Adrenal gland (tissue), 12 donors: ENCODE results near the gene DLL3. TPM values are rescaled to one million over a fixed set of nuclear protein-coding genes. Genes with fewer than 3 reads are reported as not detected.

Source experiments
- DNase-seq, 7 donors: peaks; one replicate each; pipeline ENCODE4 v3.0.0-alpha.2; 2019 to 2020
- H3K27ac ChIP-seq, 5 donors: fragments of 200-600 bp; sonication (generic) in 4 of 5; 1 replicate in 3 of 5; 2 replicates in 2 of 5; pipeline versions ENCODE4 v1.5.1 to v1.8.0; 2016 to 2020; ENCODE audit warnings: mild to moderate bottlenecking in 1 of 5
- H3K27me3 ChIP-seq: fragments of 200-600 bp; 2 replicates; pipeline ENCODE4 v1.8.0; 2021
- H3K36me3 ChIP-seq, 2 donors: fragments of 200-600 bp; replicated peaks in 1 of 2; 1 replicate in 1 of 2; 2 replicates in 1 of 2; pipeline versions ENCODE4 v1.5.1 to v1.8.0; 2018 to 2022
- H3K4me1 ChIP-seq, 2 donors: fragments of 200-600 bp; replicated peaks in 1 of 2; 1 replicate in 1 of 2; 2 replicates in 1 of 2; pipeline versions ENCODE4 v1.5.1 to v1.8.0; 2018 to 2021
- H3K4me3 ChIP-seq, 4 donors: fragments of 200-600 bp; sonication (generic) in 3 of 4; one replicate each; pipeline ENCODE4 v1.5.1; 2016 to 2018
- H3K9me3 ChIP-seq, 3 donors: fragments of 200-600 bp; sonication (generic) in 1 of 3; replicated peaks in 1 of 3; 1 replicate in 2 of 3; 2 replicates in 1 of 3; pipeline versions ENCODE4 v1.5.1 to v1.8.0; 2016 to 2021
- POLR2A ChIP-seq, 2 donors: fragments of 450-650 bp; IDR thresholded peaks; one replicate each; pipeline ENCODE4 v1.6.1; 2017; ENCODE audit warnings: antibody characterized with exemption in 2 of 2, mild to moderate bottlenecking in 2 of 2, moderate library complexity in 1 of 2
- WGBS, 4 donors: extraction: QIAGEN DNeasy Blood & Tissue Kit in 2 of 4; methylation state at CpG; one replicate each; pipeline versions ENCODE4 v1.1.5 to v1.1.7; 2013 to 2017; 5-methylcytosine and 5-hydroxymethylcytosine counted together
- intact Hi-C, 2 donors: fragments of 100-400 bp; cut with DNase I; formaldehyde crosslinking; loops; one replicate each; pipeline versions ENCODE4 v1.14.1 to v1.15.0; 2022 to 2023
- polyA plus RNA-seq, 3 donors: library from polyadenylated mRNA; stranded (reverse); fragments of 200-250 nt in 2 of 3; fragments of 350-450 nt in 1 of 3; fragmentation: Illumina TruSeq in 1 of 3; extraction: RNeasy Lipid Tissue Mini Kit (QIAGEN cat#74804) in 1 of 3; gene quantifications; one replicate each; pipeline ENCODE4 v1.2.3, GENCODE V29; 2013 to 2014
- total RNA-seq, 9 donors: library from RNA; depleted of rRNA in 4 of 9; stranded (reverse); fragments of >200 nt in 4 of 9; fragments of 120-200 nt in 1 of 9; fragmentation: NEBNext Ultra II Directional in 1 of 9; extraction: Animal tissue kit (Norgen Biotek cat#: 25700) in 1 of 9; gene quantifications; one replicate each; pipeline versions ENCODE4 v1.1.0 to v1.2.4, GENCODE V29; 2013 to 2023
- TF ChIP-seq, protein P1 (sequence below), 6 experiments: fragments of 450-650 bp in 4 of 6; fragments of 200-600 bp in 2 of 6; sonication (generic) in 1 of 6; IDR thresholded peaks; 1 replicate in 5 of 6; 2 replicates in 1 of 6; pipeline versions ENCODE4 v1.5.1 to v1.8.0; 2016 to 2021; ENCODE audit warnings: antibody characterized with exemption in 6 of 6, mild to moderate bottlenecking in 2 of 6, moderate library complexity in 1 of 6
- donor health status: healthy with polysubstance abuse.
- donor health status: Bipolar disorder and iron deficiency.
- donor health status: DM: yes; HTN: yes; CAD: no.
- donor health status: DM: no; HTN: no; CAD: no.
- donor health status: DM: no; HTN: no; CAD: no.
- donor health status: DM: yes; HTN: yes; CAD: no.

Gene DLL3
- total and polyA plus RNA-seq, 12 donors: 0.10 to 0.17 TPM; not detected in 10

- H3K27me3 ChIP-seq: peaks cover 50% of the 10 kb centered on the region
- no peaks in the 10 kb centered on the region for H3K9me3 ChIP-seq
- H3K36me3 ChIP-seq: no peaks in the 10 kb centered on the region
- intact Hi-C loops: no loop called here
- WGBS, 4 donors: 41 to 57% (median 51%) methylated on average over 2 of the region's 2 CpGs
- TF ChIP-seq POLR2A (IDR thresholded peaks at IDR 0.05): no peak
- TF ChIP-seq, protein P1, sequence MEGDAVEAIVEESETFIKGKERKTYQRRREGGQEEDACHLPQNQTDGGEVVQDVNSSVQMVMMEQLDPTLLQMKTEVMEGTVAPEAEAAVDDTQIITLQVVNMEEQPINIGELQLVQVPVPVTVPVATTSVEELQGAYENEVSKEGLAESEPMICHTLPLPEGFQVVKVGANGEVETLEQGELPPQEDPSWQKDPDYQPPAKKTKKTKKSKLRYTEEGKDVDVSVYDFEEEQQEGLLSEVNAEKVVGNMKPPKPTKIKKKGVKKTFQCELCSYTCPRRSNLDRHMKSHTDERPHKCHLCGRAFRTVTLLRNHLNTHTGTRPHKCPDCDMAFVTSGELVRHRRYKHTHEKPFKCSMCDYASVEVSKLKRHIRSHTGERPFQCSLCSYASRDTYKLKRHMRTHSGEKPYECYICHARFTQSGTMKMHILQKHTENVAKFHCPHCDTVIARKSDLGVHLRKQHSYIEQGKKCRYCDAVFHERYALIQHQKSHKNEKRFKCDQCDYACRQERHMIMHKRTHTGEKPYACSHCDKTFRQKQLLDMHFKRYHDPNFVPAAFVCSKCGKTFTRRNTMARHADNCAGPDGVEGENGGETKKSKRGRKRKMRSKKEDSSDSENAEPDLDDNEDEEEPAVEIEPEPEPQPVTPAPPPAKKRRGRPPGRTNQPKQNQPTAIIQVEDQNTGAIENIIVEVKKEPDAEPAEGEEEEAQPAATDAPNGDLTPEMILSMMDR (IDR thresholded peaks at IDR 0.05): no peak
- peaks cover 4 to 12% of the 10 kb centered on the region in 2 donors for H3K4me1 ChIP-seq
- H3K27ac ChIP-seq: no peak overlapping the region
- DNase-seq: no peak
- H3K4me3 ChIP-seq: no peak overlapping the region
Measured at GRCh38 chr19:39512988-39513387, 14.2 kb downstream of the DLL3 start.

- Histone ChIP-seq H3K36me3 (no peaks in the 10 kb centered on the region), H3K27me3 (peaks cover 41% of the 10 kb centered on the region), H3K4me1 (peaks cover 4 to 12% of the 10 kb centered on the region in 2 donors), H3K9me3 (no peaks in the 10 kb centered on the region), H3K4me3 (peak within 1 kb of the TSS in 1 of 4 donors; percentile 55), H3K27ac (no peak within 1 kb of the TSS)
- 1 to 2% (median 2%) methylated on average over 8 to 56 of the region's 56 CpGs for WGBS, 4 donors
- DNase-seq: no peak
- TF ChIP-seq POLR2A (IDR thresholded peaks at IDR 0.05): no peak
- TF ChIP-seq, protein P1 (IDR thresholded peaks at IDR 0.05): no peak
- intact Hi-C loops: no loop called here
Measured at GRCh38 chr19:39514840-39515550, 16.2 kb downstream of the DLL3 start, which contains the start of gene SELENOV. SELENOV (plus strand) TSS chr19:39515139; CDS start chr19:39515213, 74 bp downstream.

DNA sequence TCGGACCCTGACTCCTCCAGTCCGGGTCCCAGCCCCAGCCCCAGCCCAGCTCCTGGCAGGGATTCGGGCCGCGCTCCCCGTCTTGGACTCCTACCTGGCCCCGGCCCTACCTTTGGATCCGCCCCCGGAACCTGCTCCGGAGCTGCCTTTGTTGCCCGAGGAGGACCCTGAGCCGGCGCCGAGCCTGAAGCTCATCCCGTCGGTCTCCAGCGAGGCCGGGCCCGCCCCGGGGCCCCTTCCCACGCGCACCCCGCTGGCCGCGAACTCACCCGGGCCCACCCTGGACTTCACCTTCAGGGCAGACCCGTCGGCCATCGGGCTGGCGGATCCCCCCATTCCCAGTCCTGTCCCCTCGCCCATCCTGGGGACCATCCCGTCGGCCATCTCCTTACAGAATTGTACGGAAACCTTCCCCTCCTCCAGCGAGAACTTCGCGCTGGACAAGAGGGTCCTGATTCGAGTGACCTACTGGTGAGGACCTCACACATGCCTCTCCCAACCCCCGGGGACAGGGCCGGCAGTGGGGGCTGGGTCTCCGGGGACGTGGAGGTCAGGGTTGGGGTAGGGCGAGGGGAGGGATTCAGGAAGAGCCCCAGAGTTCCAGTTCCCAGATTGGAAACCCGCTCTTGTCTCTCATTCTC is 16.9 kb downstream of the DLL3 start:
- intact Hi-C loops: no loop called here
- WGBS, 4 donors: 4 to 13% (median 5%) methylated on average over 3 to 44 of the region's 44 CpGs
- no peak for TF ChIP-seq POLR2A (IDR thresholded peaks at IDR 0.05)
- TF ChIP-seq, protein P1 (IDR thresholded peaks at IDR 0.05): no peak
- no peak for DNase-seq
- Histone ChIP-seq H3K36me3 (no peaks in the 10 kb centered on the region), H3K27ac (no peak overlapping the region), H3K4me3 (peak overlapping the region in 1 of 4 donors; percentile 55), H3K9me3 (no peaks in the 10 kb centered on the region), H3K27me3 (peaks cover 41% of the 10 kb centered on the region), H3K4me1 (peaks cover 4 to 12% of the 10 kb centered on the region in 2 donors)

- Histone ChIP-seq H3K27ac (no peak overlapping the region), H3K4me3 (no peak overlapping the region), H3K27me3 (peaks cover 37% of the 10 kb centered on the region), H3K9me3 (no peaks in the 10 kb centered on the region), H3K4me1 (peaks cover 4 to 12% of the 10 kb centered on the region in 2 donors), H3K36me3 (no peaks in the 10 kb centered on the region)
- whole genome bisulfite sequencing, 4 donors: 51 to 55% (median 53%) methylated on average over 6 of the region's 6 CpGs
- TF ChIP-seq, protein P1 (IDR thresholded peaks at IDR 0.05): no peak
- DNase-seq: no peak
- intact Hi-C loops: no loop called here
Measured at GRCh38 chr19:39516270-39516669, 17.5 kb downstream of the DLL3 start.
